GM12875 (cell line): ENCODE results near the gene GPRC5C.

Experiments
- H3K4me3 ChIP-seq: one replicate; pipeline ENCODE4 v1.5.1; 2011; ENCODE audit warnings: low read depth, low read length, control low read depth
- TF ChIP-seq, protein P1 (sequence below): IDR thresholded peaks from 2 replicates; pipeline ENCODE4 v1.5.1; 2011; ENCODE audit warnings: low read depth, mild to moderate bottlenecking, control low read depth, inconsistent platforms, low read length, moderate library complexity, borderline replicate concordance; ENCODE audit not compliant: insufficient read depth

Gene GPRC5C

DNA sequence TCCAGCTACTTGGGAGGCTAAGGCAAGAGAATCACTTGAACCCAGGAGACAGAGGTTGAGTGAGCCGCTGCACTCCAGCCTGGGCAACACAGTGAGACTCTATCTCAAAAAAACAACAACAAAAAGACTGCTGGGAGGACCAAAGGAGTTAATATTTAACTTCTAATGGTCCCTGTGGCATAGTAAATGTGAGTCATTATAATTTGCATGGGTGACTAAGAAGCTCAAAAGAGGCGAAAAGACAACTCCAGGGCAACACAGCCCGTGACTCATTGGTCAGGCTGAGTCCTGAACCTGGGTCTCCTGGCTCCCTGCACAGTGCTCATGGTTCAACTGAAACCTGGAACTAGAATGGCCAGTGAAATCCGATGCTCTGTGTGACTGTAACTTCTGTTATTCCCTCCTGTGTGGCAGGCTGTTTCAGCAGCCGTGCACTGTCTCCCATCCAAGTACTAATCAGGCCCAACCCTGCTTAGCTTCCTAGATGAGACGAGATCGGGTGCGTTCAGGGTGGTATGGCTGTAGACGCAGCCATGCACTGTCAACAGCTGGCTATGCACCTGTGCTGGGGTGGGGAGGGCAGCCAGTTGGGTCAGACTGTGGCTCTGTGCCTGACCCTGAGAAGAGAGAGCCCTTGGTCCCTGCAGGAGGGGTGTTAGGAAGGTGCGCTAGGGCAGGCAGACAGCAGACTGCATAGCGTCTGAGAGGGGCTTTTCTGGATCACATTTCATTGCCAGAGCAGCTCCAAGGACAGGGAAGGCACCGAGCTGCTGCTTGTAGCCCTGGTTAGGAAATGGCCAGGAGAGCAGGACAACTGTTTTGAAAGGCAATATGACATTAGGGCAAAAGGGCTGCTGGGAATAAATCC, 14.5 kb upstream of the GPRC5C start:
- TF ChIP-seq, protein P1, sequence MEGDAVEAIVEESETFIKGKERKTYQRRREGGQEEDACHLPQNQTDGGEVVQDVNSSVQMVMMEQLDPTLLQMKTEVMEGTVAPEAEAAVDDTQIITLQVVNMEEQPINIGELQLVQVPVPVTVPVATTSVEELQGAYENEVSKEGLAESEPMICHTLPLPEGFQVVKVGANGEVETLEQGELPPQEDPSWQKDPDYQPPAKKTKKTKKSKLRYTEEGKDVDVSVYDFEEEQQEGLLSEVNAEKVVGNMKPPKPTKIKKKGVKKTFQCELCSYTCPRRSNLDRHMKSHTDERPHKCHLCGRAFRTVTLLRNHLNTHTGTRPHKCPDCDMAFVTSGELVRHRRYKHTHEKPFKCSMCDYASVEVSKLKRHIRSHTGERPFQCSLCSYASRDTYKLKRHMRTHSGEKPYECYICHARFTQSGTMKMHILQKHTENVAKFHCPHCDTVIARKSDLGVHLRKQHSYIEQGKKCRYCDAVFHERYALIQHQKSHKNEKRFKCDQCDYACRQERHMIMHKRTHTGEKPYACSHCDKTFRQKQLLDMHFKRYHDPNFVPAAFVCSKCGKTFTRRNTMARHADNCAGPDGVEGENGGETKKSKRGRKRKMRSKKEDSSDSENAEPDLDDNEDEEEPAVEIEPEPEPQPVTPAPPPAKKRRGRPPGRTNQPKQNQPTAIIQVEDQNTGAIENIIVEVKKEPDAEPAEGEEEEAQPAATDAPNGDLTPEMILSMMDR: no peak
- H3K4me3 ChIP-seq: no peak overlapping the region

DNA sequence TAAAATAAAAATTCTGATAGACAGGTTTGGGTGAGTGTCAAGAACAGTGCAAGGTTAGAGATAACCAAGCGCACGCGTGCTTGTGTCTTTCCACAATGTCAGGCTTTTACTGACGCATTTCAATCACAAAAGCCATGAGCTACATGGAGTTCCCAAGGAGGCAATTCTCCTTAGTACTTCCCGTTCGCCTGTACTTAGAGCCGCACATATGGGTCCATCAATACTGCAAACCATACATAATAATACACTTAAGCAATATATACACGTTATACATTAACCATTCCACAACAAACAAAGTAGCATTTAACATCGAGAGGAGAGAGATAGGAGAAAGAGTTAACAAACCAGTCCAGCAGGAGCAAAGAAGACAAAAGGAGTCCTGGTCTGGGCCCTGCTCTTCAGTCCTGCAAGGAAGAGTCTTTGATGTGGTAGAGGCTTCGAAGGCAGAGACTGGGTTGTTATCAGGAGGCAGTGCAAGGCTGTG, 11.9 kb upstream of the GPRC5C start:
- TF ChIP-seq, protein P1: no peak
- H3K4me3 ChIP-seq: no peak overlapping the region

DNA sequence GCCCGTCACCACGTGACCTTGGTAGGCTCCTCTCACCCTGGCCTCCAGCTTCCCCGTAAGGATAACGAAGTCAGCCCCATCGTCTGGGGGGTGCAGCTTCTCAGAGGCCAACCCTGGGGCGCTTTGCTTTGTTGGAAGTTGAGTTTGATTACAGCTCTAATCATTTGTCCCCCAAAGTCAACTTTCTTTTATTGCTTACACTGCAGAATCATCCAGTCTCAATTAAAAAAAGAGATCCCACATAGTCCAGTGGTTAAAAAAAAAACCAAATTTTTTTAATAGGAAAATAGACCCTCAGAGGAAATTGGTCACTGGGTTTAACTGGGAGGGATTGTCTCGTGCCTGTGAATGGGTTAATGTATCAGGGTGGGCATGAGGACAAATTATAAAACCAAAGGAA, 7.8 kb upstream of the GPRC5C start:
- TF ChIP-seq, protein P1: no peak
- H3K4me3 ChIP-seq: no peak overlapping the region

DNA sequence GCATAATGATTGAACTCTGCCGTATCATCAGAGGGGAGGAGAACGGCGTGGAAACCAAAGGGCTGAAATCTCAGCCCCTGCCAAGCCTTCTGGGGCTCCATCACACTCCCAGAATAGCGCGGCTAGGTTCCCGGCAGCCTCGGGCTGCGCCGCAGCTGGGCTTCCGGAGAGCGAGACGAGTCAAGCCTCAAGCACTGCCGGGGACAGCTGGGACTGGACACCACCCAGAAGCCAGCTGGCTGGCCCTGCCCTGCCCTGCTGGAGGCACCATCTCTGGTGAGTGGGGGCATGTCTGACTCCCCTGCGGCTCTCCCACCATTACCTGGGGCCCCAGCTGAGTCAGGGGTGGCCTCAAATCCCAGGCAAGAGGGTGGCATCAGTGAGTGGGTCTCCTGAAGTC, 7.2 kb upstream of the GPRC5C start:
- no peak overlapping the region for H3K4me3 ChIP-seq
- TF ChIP-seq, protein P1: no peak

DNA sequence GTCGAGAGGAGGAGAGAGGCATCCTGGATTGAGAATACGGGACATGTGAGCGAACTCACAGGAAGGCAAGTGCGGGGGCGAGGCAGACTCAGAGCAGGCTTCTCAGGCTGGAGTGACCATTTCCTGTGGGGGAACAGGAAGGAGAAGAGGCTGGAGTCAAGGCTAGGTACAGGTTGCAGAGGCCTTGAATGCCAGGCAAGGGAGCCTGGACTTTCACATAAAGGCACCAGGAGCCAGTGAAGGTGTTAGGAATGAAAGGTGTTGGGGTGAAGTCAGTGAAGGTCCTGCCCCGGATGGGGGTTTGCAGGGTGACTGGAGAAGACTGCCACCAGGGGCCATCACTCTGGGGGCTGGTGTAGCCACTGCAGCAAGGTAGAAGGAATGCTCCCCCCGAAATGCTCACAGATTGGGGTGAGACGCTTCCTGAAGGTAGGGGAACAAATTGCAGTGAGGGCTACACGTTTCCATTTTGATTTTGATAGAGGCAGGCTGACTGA, 5.3 kb upstream of the GPRC5C start:
- H3K4me3 ChIP-seq: no peak overlapping the region
- TF ChIP-seq, protein P1: no peak

DNA sequence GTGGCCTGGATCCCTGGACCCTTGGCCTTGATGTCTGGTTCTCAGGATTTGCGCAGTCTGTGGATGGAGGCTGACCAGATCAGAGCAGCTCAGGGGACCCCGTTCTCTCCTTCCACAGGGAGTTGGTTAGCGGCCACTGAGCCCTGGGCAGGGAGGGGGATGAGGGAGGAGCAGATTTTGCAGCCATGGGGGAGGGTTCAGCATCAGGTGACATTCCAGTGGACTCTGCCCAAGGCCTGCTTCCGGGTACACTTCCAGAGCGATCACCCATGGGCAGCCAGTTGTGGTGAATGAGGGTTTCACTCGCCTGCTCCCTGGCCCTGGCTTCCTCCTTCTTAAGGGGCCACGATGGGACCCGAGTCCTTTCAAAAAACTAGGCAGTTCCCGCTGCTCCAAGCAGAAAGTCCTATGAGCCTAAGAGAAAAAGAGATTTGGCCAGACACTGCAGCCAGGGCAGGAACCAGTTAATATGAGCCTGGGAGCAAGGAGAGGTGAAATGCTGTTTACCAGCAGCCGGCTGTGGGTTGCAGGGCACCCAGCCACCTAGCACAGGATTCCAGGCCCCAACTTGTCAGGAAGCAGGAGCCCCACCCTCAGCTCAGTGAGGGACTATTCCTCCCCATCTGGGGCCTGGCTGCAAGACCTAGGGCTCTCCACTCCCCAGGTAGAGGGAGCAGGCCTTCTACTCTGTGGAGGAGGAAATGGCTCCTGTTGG, 4.7 kb upstream of the GPRC5C start:
- no peak overlapping the region for H3K4me3 ChIP-seq
- TF ChIP-seq, protein P1: no peak
